Type B pancreatic cell (in vitro differentiated cells): ENCODE results near the gene SIMC1. TPM values are rescaled to one million over a fixed set of nuclear protein-coding genes. Genes with fewer than 3 reads are reported as not detected.
A peak's percentile ranks its signal among the peaks of the same experiment; 100 is the strongest.

ENCODE experiments used
- DNase-seq: peaks from one replicate; pipeline ENCODE4 v3.0.0; 2021; ENCODE audit warnings: mixed read lengths; ENCODE audit not compliant: unreplicated experiment; ENCODE audit errors: extremely low spot score
- H3K27ac Mint-ChIP-seq: 2 replicates; pipeline ENCODE4 v1.8.0; 2021; ENCODE audit warnings: mild to moderate bottlenecking, mixed read lengths
- H3K27me3 Mint-ChIP-seq: 2 replicates; pipeline ENCODE4 v1.8.0; 2021; ENCODE audit warnings: mixed read lengths
- H3K36me3 Mint-ChIP-seq: 2 replicates; pipeline ENCODE4 v1.8.0; 2021; ENCODE audit warnings: mixed read lengths
- H3K4me1 Mint-ChIP-seq: one replicate; pipeline ENCODE4 v1.8.0; 2021; ENCODE audit warnings: mixed read lengths; ENCODE audit not compliant: unreplicated experiment
- H3K4me3 Mint-ChIP-seq: 2 replicates; pipeline ENCODE4 v1.8.0; 2021; ENCODE audit warnings: mild to moderate bottlenecking, mixed read lengths
- H3K9me3 Mint-ChIP-seq: 2 replicates; pipeline ENCODE4 v1.8.0; 2021; ENCODE audit warnings: mixed read lengths
- CTCF ChIP-seq: fragments of 200-600 bp; sonication (generic); conservative IDR thresholded peaks from 2 replicates; pipeline ENCODE4 v1.5.0; 2021; ENCODE audit warnings: antibody characterized with exemption, mild to moderate bottlenecking
- total RNA-seq: library from RNA; stranded (reverse); gene quantifications from 2 replicates; pipeline ENCODE4 v1.2.1, GENCODE V29; 2021; ENCODE audit warnings: low replicate concordance

SIMC1 gene
- total RNA-seq, 1 donor from 2014 or later, result 34.0 TPM

- TF ChIP-seq CTCF, result no peak
- H3K27me3 Mint-ChIP-seq, result no peaks in the 10 kb centered on the region
- peak within 1 kb of the TSS; percentile 100 for H3K4me3 Mint-ChIP-seq
- peaks cover 11% of the 10 kb centered on the region for H3K4me1 Mint-ChIP-seq
- H3K27ac Mint-ChIP-seq, result peak within 1 kb of the TSS; percentile 100
- peaks cover 15% of the 10 kb centered on the region for H3K36me3 Mint-ChIP-seq
- DNase-seq, result peak; percentile 97
- H3K9me3 Mint-ChIP-seq, result no peaks in the 10 kb centered on the region
Observed at GRCh38 chr5:176388444-176389134, 150.4 kb downstream of the SIMC1 start, which contains the start of the genes HIGD2A and NOP16. Gene HIGD2A, plus strand, starts transcription at chr5:176388751. Its CDS starts 69 bp downstream, at chr5:176388820. Gene NOP16, minus strand, starts transcription at chr5:176388598. Its CDS starts 59 bp downstream, at chr5:176388539.

GRCh38 chr5:176389135-176390123, 151.2 kb downstream of the SIMC1 start:
- TF ChIP-seq CTCF, result no peak
- peaks cover 11% of the 10 kb centered on the region for H3K4me1 Mint-ChIP-seq
- no peaks in the 10 kb centered on the region for H3K27me3 Mint-ChIP-seq
- peaks cover 15% of the 10 kb centered on the region for H3K36me3 Mint-ChIP-seq
- no peaks in the 10 kb centered on the region for H3K9me3 Mint-ChIP-seq
- peak overlapping the region; percentile 100 for H3K4me3 Mint-ChIP-seq
- DNase-seq, result no peak
- peak overlapping the region; percentile 100 for H3K27ac Mint-ChIP-seq

- no peak overlapping the region for H3K27ac Mint-ChIP-seq
- H3K27me3 Mint-ChIP-seq, result no peaks in the 10 kb centered on the region
- peaks cover 5% of the 10 kb centered on the region for H3K36me3 Mint-ChIP-seq
- TF ChIP-seq CTCF, result no peak
- H3K4me1 Mint-ChIP-seq, result peaks cover 9% of the 10 kb centered on the region
- DNase-seq, result no peak
- H3K4me3 Mint-ChIP-seq, result no peak overlapping the region
- no peaks in the 10 kb centered on the region for H3K9me3 Mint-ChIP-seq
Observed at GRCh38 chr5:176391479-176391878, 153.3 kb downstream of the SIMC1 start.

GRCh38 chr5:176391999-176392398, 153.8 kb downstream of the SIMC1 start:
- Mint-ChIP-seq H3K4me3 (no peak overlapping the region), H3K9me3 (no peaks in the 10 kb centered on the region), H3K36me3 (peaks cover 5% of the 10 kb centered on the region), H3K27ac (no peak overlapping the region), H3K27me3 (no peaks in the 10 kb centered on the region), H3K4me1 (peaks cover 10% of the 10 kb centered on the region)
- TF ChIP-seq CTCF, result no peak
- DNase-seq, result no peak

GRCh38 chr5:176392526-176392925, 154.3 kb downstream of the SIMC1 start:
- Mint-ChIP-seq H3K36me3 (peaks cover 5% of the 10 kb centered on the region), H3K27ac (no peak overlapping the region), H3K4me1 (peaks cover 11% of the 10 kb centered on the region), H3K9me3 (no peaks in the 10 kb centered on the region), H3K27me3 (no peaks in the 10 kb centered on the region), H3K4me3 (no peak overlapping the region)
- TF ChIP-seq CTCF, result no peak
- no peak for DNase-seq
